Keratinocyte (primary cell): ENCODE data around the gene SYK.

Experiments
- CTCF ChIP-seq, 3 experiments: IDR thresholded peaks in 1 of 3; conservative IDR thresholded peaks in 1 of 3; optimal IDR thresholded peaks in 1 of 3; 2 replicates in 2 of 3; 3 replicates in 1 of 3; pipeline versions ENCODE3 to v1.5.1; 2011; ENCODE audit warnings: low read length in 3 of 3, mild to moderate bottlenecking in 3 of 3, moderate library complexity in 2 of 3, control low read depth in 1 of 3, inconsistent platforms in 1 of 3; ENCODE audit not compliant: insufficient read depth in 2 of 3; ENCODE audit errors: extremely low read depth in 1 of 3
- EZH2 ChIP-seq: IDR thresholded peaks from one replicate; pipeline ENCODE4 v1.6.1; 2012; ENCODE audit warnings: inconsistent platforms, mild to moderate bottlenecking, low read length, moderate library complexity

GRCh38 chr9:90858457-90858901 is 56.9 kb downstream of the SYK start:
- TF ChIP-seq CTCF (optimal IDR thresholded peaks at IDR 0.05 in 1 of 3, IDR thresholded peaks at IDR 0.05 in 1 of 3, conservative IDR thresholded peaks at IDR 0.05 in 1 of 3; ENCODE audit: extremely low read depth in 1 of 3, insufficient read depth in 2 of 3, low read length in 3 of 3) (no peak), EZH2 (no peak)
